PC-9 (cell line): Measurements from ENCODE around the gene HPS3. TPM values are rescaled to one million over a fixed set of nuclear protein-coding genes. Genes with fewer than 3 reads are reported as not detected.

Source experiments
- BruUV-seq: library from RNA; stranded (reverse); fragments of 400-500 nt; replicated peaks from 2 replicates; lab custom pipeline; 2021; lab: Mats Ljungman, UMichigan
- CTCF ChIA-PET: fragments of 300-600 bp; sonication (Branson Sonifier 250); formaldehyde crosslinking; loops from one replicate; lab custom pipeline; 2022; ENCODE audit warnings: antibody characterized with exemption; lab: Charles Lee
- POLR2A ChIA-PET: fragments of 300-600 bp; sonication (Branson Sonifier 250); formaldehyde crosslinking; loops from one replicate; lab custom pipeline; 2022; ENCODE audit warnings: antibody characterized with exemption; ENCODE audit not compliant: unreplicated experiment; lab: Charles Lee
- DNase-seq, 2 experiments: peaks; one replicate each; pipeline versions ENCODE4 v3.0.0 to v3.0.0-alpha.2; 2015 to 2022; ENCODE audit warnings: mixed read lengths in 1 of 2
- H2AFZ ChIP-seq: fragments of 200-600 bp; sonication (generic); 2 replicates; pipeline ENCODE4 v1.8.1; 2017; ENCODE audit warnings: antibody characterized with exemption
- H3F3A ChIP-seq: fragments of 200-600 bp; sonication (generic); 2 replicates; pipeline ENCODE4 v1.8.1; 2017; ENCODE audit warnings: antibody characterized with exemption, mild to moderate bottlenecking, low read depth; ENCODE audit not compliant: insufficient read depth
- H3K27ac ChIP-seq: fragments of 200-600 bp; sonication (generic); 2 replicates; pipeline ENCODE4 v1.6.1; 2016; ENCODE audit warnings: mixed run types
- H3K27me3 ChIP-seq: fragments of 200-600 bp; sonication (generic); 2 replicates; pipeline ENCODE4 v1.6.1; 2016; ENCODE audit warnings: low read depth, mixed run types; ENCODE audit not compliant: insufficient read depth
- H3K36me3 ChIP-seq: fragments of 200-600 bp; sonication (generic); 2 replicates; pipeline ENCODE4 v1.6.1; 2016; ENCODE audit warnings: low read depth, mixed run types
- H3K4me1 ChIP-seq: fragments of 200-600 bp; sonication (generic); replicated peaks from 2 replicates; pipeline ENCODE4 v1.6.1; 2016; ENCODE audit warnings: mixed run types; ENCODE audit not compliant: insufficient read depth
- H3K4me2 ChIP-seq: fragments of 200-600 bp; sonication (generic); 2 replicates; pipeline ENCODE4 v1.6.1; 2017; ENCODE audit warnings: mixed run types
- H3K4me3 ChIP-seq: fragments of 200-600 bp; sonication (generic); 2 replicates; pipeline ENCODE4 v1.6.1; 2016; ENCODE audit warnings: mixed run types
- H3K79me2 ChIP-seq: fragments of 200-600 bp; sonication (generic); 2 replicates; pipeline ENCODE4 v1.6.1; 2017; ENCODE audit warnings: low read depth, mixed run types
- H3K9me2 ChIP-seq: fragments of 200-600 bp; sonication (generic); 2 replicates; pipeline ENCODE4 v1.8.1; 2017; ENCODE audit warnings: mild to moderate bottlenecking; ENCODE audit not compliant: insufficient read depth
- H3K9me3 ChIP-seq: fragments of 200-600 bp; sonication (generic); 2 replicates; pipeline ENCODE4 v1.8.1; 2016; ENCODE audit warnings: low read depth; ENCODE audit not compliant: insufficient read depth
- H4K20me1 ChIP-seq: fragments of 200-600 bp; sonication (generic); 2 replicates; pipeline ENCODE4 v1.8.1; 2017; ENCODE audit not compliant: insufficient read depth
- EZH2 ChIP-seq: fragments of 200-600 bp; sonication (generic); IDR thresholded peaks from 2 replicates; pipeline ENCODE4 v1.8.0; 2017; ENCODE audit warnings: antibody characterized with exemption, low read depth
- intact Hi-C: fragments of 100-400 bp; cut with micrococcal nuclease; formaldehyde crosslinking; loops from one replicate; pipeline ENCODE4 v1.10.0; 2022; ENCODE audit not compliant: unreplicated experiment
- total RNA-seq: library from RNA; stranded (reverse); gene quantifications from 2 replicates; pipeline ENCODE4 v1.2.3, GENCODE V29; 2021
- TF ChIP-seq, protein P1 (sequence below): fragments of 200-600 bp; sonication (generic); conservative IDR thresholded peaks from 2 replicates; pipeline ENCODE4 v1.6.1; 2017; ENCODE audit warnings: mixed run types, antibody characterized with exemption, mild to moderate bottlenecking, moderate library complexity

The HPS3 gene
- total RNA-seq, 1 experiment from 2014 or later, result 33.4 TPM

- H3K27me3 ChIP-seq, result no peaks in the 10 kb centered on the region
- TF ChIP-seq, protein P1, sequence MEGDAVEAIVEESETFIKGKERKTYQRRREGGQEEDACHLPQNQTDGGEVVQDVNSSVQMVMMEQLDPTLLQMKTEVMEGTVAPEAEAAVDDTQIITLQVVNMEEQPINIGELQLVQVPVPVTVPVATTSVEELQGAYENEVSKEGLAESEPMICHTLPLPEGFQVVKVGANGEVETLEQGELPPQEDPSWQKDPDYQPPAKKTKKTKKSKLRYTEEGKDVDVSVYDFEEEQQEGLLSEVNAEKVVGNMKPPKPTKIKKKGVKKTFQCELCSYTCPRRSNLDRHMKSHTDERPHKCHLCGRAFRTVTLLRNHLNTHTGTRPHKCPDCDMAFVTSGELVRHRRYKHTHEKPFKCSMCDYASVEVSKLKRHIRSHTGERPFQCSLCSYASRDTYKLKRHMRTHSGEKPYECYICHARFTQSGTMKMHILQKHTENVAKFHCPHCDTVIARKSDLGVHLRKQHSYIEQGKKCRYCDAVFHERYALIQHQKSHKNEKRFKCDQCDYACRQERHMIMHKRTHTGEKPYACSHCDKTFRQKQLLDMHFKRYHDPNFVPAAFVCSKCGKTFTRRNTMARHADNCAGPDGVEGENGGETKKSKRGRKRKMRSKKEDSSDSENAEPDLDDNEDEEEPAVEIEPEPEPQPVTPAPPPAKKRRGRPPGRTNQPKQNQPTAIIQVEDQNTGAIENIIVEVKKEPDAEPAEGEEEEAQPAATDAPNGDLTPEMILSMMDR, result no peak
- TF ChIP-seq EZH2, result no peak
- no TSS peak for BruUV-seq
- no peak for DNase-seq
- no peak overlapping the region for H3K4me3 ChIP-seq
- H3F3A ChIP-seq, result no peaks in the 10 kb centered on the region; the same call in 1 of the 2 replicates
- no peaks in the 10 kb centered on the region for H4K20me1 ChIP-seq
- no peak overlapping the region for H3K4me2 ChIP-seq
- peaks cover 23% of the 10 kb centered on the region for H3K79me2 ChIP-seq
- CTCF ChIA-PET, result no interaction called here
- no peak overlapping the region for H2AFZ ChIP-seq
- H3K36me3 ChIP-seq, result 0 out of 2 replicates have a peak, but pooled peaks cover 4% of the 10 kb centered on the region
- intact Hi-C loops, result loop anchor here (5.0 kb wide), 1 partner anchor 95 kb away; the partner anchor contains the start of gene GYG1
- H3K4me1 ChIP-seq, result peaks cover 13% of the 10 kb centered on the region; the same call in 1 of the 2 replicates
- POLR2A ChIA-PET, result interaction anchor here (0.6 kb wide), 1 partner anchor 115 kb away, joined by 5 read pairs; no protein-coding TSS in a partner anchor
- H3K27ac ChIP-seq, result no peak overlapping the region
- H3K9me3 ChIP-seq, result no peaks in the 10 kb centered on the region; the same call in 1 of the 2 replicates
- H3K9me2 ChIP-seq, result no peaks in the 10 kb centered on the region
Observed at GRCh38 chr3:149087208-149087607, 42.2 kb upstream of the HPS3 start.

GRCh38 chr3:149089395-149089794, 40.0 kb upstream of the HPS3 start:
- BruUV-seq, result no TSS peak
- Histone ChIP-seq H4K20me1 (no peaks in the 10 kb centered on the region), H3K9me2 (no peaks in the 10 kb centered on the region), H3K27ac (no peak overlapping the region), H3K4me2 (no peak overlapping the region), H3K36me3 (no peaks in the 10 kb centered on the region), H3K79me2 (peaks cover 18% of the 10 kb centered on the region), H3K4me3 (no peak overlapping the region), H3F3A (no peaks in the 10 kb centered on the region; the same call in 1 of the 2 replicates), H2AFZ (no peak overlapping the region), H3K27me3 (no peaks in the 10 kb centered on the region), H3K9me3 (no peaks in the 10 kb centered on the region; the same call in 1 of the 2 replicates), H3K4me1 (peaks cover 13% of the 10 kb centered on the region; the same call in 1 of the 2 replicates)
- no peak for DNase-seq
- CTCF ChIA-PET, result no interaction called here
- TF ChIP-seq, protein P1, result no peak
- TF ChIP-seq EZH2, result no peak
- POLR2A ChIA-PET, result no interaction called here
- intact Hi-C loops, result loop anchor here (5.0 kb wide), 1 partner anchor 97 kb away; the partner anchor contains the start of gene GYG1

- H4K20me1 ChIP-seq, result no peaks in the 10 kb centered on the region
- H3K4me3 ChIP-seq, result no peak overlapping the region
- no peak for TF ChIP-seq EZH2
- TF ChIP-seq, protein P1, result no peak
- CTCF ChIA-PET, result no interaction called here
- H3F3A ChIP-seq, result no peaks in the 10 kb centered on the region; the same call in 1 of the 2 replicates
- peaks cover 2% of the 10 kb centered on the region; the same call in 1 of the 2 replicates for H3K4me1 ChIP-seq
- no TSS peak for BruUV-seq
- peaks cover 7% of the 10 kb centered on the region for H3K79me2 ChIP-seq
- H3K36me3 ChIP-seq, result no peaks in the 10 kb centered on the region
- intact Hi-C loops, result no loop called here
- no peaks in the 10 kb centered on the region; the same call in 1 of the 2 replicates for H3K9me3 ChIP-seq
- H3K27me3 ChIP-seq, result no peaks in the 10 kb centered on the region
- no peaks in the 10 kb centered on the region for H3K9me2 ChIP-seq
- H3K4me2 ChIP-seq, result no peak overlapping the region
- H3K27ac ChIP-seq, result no peak overlapping the region
- H2AFZ ChIP-seq, result no peak overlapping the region
- POLR2A ChIA-PET, result no interaction called here
- DNase-seq, result no peak
Observed at GRCh38 chr3:149090461-149090860, 39.0 kb upstream of the HPS3 start.
